CD4-positive, alpha-beta T cell treated with Interleukin-6 at 100 ng/mL for 8 hours (primary cell): ENCODE measurements around the gene CNKSR3.

Experiments
- DNase-seq: peaks from one replicate; pipeline ENCODE4 v3.0.0-alpha.2; 2020; ENCODE audit warnings: mixed read lengths, low spot score

Gene CNKSR3

DNA sequence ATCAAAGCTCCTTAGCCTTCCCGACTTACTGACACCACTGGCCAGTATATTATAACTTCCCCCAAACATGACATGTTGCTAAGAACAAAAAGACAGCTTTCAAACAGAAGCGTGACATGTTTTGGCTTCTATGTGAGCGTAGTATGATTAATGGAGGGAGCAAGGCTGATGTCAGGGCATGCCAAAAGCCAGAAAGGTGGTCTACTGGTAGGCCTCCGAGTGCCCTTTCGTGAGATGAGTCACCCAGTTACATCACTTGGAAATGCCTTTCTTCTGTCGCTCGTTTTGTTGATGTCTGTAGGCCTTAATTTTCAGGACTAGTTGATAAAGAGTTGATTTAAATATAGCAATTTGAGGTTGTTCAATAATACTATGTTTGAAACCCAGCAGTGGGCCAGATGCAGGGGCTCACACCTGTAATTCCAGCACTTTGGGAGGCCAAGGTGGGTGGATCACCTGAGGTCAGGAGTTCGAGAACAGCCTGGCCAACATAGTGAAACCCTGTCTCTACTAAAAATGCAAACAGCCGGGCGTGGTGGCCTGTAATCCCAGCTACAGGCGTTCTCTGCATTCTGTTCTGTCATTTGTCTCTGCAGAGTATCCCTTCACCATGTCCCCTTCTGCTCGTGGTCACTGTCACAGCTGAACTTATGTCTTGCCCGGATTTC, 53.3 kb downstream of the CNKSR3 start:
- no peak for DNase-seq

DNA sequence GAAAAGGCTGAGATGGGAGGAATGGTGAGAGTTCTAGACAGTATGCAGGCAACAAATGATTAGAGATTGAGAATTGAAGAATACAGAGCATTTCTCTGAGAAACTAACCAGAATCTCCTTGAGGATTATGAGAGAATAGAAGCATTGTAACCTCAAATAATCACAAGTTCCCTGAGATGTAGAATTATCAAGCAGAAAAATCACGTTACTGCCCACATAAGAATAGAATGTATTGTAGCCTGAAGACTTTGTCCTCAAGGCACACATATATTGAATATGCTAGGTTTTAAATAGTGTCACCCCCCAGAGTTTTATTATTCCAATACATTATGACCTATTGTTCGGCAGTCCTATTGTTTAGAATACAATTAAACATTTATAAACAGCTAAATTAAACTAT, 57.2 kb downstream of the CNKSR3 start:
- no peak for DNase-seq

DNA sequence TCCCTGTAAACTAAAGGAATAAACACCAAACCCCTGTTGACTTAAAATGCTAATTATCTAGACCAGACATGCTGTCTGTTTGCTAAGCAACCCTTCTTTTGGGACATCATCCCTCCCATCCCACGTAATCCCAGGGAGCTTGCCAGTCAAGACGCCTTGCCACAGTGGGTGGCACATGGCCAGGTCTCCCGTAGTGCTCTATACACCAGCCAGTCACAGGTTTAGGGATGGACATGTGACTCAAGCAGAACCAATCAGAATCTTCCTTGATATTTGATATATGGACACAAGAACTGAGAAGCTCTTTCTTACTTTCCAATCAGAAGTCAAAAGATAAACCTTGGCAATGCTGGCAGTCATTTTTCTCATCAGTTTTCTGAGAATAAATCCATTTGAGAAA, 60.0 kb downstream of the CNKSR3 start:
- DNase-seq, result no peak

DNA sequence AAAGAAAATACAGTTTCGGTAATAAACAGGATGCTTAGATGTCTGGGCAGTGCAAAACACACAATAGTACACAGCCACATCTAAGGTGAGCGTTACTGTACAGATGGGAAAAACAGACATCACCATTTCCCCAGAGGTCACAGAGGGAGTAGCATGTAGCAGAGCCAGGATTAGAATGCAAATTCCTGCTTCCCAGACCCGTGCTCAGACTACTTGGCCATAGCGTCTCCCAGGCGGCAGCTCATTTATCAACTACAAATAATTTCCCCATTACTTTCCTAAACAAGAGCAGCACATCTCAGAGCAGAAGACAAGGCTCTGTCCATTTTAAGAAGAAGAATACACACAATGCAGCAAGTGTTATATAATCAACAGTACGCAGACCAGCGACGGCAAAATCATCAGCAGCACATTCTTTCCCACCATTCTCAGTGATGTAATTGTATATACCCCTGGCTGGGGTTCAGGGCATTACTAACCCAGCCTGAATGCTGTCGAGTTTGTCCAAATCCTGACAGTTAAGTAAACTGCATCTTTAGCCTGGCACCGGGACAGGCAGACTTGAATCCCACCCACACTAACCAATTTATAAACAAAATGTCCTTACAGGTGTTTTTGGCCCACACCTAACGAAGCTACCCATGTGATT, 61.9 kb downstream of the CNKSR3 start:
- DNase-seq, result no peak

DNA sequence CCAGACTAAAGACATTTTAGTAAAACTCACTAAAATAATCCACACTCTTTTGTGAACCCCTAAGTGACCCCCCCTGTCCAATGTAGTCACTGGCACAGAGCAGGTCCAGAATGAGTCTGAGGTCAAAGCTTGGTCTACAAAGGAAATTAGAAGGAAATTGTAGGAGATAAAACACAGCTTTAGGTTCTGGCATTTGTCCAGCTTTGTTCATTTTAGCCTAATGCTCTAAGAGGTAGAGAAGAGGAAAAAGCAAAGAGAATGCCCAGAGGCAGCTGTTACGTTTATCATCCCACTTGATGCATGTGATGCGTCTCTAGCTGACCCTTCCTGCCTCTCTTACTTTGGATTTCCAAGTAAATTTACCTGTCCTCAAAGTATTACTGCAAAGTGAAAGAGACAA, 62.5 kb downstream of the CNKSR3 start:
- no peak for DNase-seq

DNA sequence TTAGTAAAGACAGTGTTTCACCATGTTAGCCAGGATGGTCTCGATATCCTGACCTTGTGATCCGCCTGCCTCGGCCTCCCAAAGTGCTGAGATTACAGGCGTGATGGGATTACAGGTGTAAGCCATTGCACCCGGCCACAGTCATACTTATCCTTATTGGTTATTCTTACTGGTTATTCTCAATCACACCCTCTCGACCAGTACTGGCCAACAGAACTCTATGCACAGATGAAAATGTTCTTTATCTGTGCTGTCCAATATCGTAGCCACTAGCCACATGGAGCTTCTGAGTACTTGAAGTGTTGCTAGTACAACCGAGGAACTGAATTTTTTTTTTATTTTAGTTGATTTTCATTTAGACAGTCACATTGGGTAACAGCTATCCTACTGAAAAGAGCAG, 63.5 kb downstream of the CNKSR3 start:
- DNase-seq, result no peak

DNA sequence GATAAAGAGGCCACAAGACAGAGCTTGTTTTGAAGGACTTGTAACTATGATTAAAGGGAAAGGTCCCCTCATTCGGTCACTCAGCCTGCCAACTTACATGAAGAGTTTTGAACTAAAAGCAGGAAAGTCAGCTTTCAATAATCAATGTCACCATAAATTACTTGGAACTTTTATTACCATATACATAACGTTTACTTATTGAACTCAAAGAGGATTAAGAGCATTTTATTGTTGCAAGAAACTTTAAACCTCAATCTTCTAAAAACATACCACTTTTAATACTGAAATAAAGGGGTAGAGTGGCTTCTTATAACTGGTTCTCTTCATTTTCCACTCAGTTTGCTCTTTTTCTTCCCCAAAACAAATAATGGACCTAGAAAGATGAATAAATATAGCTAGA, 65.1 kb downstream of the CNKSR3 start:
- no peak for DNase-seq

DNA sequence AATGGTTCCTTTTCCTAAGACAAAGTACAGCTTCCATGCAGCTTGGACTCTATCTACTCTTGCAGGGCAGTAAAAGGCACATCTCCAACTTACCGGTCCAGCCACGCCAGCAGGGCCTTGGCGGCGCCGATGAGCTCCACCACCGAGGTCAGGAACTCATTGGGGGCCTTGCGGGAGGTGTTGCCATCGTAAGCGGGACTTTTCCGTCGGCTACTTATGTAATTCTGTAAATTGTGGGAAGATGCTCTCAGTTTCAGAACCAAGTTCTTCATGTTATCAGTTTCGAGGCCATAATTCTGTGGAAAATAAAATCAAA, 68.5 kb downstream of the CNKSR3 start:
- DNase-seq, result no peak

DNA sequence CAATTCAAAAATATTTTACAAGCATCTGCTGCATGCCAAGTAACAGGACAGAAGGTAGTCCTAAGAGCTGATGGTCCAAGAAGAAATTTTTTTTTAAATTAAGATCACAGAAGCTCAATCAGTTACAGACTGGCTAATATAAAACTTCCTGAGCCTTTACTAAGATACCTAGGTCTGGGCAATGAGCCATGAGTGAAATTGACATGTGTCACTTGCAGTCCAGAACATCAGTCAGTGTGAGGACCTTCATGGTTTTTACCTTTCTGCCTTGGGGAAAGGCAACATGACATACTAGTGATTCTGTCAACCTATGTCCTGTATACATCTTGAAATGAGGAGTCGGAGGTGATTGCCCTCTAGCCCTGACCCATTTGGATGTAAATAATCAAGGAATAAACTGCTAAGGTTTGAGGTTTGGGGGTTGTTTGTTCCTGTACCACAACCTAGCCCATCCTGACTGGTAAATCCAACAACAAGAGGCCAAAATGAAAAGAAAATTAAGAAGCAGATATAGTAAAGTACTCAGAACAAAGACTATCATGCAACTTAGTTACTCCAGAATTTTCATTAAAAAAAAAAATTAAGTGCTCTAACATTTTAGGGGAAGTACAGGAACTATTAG, 70.0 kb downstream of the CNKSR3 start:
- no peak for DNase-seq

DNA sequence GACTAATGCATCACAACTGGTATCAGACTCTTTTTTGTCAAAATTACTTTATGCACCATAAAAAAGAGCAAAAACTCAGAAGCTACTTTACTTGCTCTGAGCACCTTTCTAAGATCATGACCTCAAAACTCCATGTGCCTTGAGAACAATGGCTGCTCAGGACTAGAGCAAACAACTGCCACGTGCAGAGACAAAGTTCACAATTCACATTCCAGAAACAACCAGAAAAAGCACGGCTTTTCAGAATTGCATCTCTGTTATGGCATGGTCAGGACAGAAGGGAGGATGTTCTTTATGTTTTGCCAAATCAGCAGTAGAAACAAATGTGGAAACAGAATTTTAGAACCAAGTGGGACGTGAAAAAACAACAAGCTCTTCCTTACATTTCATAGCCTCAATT, 70.5 kb downstream of the CNKSR3 start:
- no peak for DNase-seq

DNA sequence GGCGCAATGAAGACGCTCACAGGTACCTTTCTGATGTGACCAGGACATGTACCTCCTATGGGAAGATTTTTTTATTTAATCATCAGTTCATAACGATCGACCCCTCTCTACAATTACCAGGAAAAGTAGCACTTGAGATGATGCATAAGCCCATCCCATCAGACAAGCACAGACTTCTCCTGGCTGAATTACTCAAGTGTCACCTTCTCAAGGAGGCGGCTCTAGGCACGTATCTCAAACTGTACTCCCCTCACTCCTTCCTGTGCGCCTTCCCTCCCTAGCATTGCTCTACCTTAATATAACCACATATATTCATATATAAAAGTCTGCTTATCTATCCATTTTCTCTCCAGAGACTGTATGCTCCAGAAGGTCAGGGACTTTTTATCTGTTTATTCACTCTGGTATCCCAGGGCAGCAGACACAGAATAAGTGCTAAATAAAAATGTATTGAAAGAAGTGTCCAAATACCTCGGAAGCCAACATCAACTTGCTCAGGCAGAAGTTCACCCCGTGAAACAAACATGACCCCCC, 71.5 kb downstream of the CNKSR3 start:
- DNase-seq, result no peak

DNA sequence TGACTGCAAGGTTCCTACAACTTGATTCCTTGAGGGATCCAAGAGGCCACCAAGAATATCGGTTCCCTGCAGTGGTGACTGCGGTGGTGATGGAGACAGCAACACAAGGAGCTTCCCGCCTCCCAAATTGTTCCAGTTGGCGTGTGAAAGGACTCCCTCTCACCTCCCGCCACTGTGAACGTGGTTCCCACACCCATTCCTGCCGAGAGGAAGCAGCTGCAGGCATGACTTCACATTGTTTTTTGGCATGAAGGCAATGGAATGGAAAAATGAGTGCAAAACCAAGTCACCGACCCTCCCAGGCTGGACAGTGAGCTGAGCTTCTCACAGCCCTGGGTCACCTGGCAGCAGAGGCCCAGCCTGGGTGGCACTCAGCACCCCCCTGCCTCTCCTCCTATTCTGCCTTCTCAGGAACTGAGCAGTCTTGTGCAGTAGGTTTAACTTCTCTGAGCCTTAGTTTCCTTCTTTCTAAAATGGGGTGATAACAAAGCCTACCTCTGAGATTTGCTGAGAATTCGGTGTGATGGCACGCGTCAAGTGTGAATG, 75.0 kb downstream of the CNKSR3 start:
- DNase-seq, result no peak

DNA sequence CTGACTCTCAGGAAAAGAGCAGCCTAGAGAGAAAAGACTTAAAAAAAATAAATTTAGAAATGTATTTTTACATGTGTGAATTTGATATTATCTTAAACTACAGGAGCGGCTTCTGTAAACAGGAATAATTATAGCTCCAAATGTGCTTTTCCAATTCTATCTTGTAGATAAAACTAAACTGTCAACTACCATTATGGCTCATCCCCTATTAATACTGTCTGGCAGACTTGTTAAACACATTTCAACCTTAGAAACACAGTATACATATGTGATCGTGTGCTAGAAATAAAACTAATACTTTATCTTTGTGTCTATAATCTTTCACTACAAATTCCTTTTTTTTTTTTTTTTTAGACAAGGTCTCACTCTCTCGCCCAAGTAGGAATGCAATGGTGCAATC, 75.8 kb downstream of the CNKSR3 start:
- no peak for DNase-seq

DNA sequence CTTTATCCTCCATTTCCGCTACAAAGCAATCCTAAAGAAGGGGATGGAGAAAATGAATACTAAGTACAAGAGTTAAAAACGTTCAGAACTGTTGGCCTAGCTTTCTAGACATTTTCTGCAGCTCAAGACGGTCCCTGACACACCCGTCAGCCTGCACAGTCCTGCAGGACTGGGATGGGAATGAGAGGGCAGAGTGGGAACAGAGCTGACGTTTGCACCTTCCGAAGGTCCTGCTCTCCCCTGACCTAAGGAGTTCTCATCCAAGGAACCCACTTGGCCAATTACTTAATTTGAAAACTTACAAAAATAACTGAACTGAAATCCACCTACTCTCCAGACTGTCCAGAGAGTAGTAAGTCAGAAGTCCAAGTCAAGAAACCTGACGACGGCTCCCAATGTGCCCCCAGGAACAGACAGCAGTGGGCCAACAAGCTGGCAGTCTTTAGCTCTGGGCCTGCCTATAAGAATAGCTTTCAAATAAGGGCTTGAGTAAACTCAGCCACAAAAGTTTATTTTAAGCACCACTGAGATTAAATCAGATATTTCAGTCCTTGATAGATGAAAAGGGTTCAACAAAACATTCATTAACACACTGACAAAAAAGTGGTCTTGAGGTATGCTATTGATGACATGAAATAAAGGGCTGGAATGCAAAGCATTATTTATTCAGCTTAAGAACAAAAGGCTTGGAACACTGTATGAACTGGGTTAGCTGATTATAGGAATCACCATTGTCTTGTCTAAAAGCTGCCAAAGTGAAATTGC, 76.8 kb downstream of the CNKSR3 start:
- DNase-seq, result no peak

DNA sequence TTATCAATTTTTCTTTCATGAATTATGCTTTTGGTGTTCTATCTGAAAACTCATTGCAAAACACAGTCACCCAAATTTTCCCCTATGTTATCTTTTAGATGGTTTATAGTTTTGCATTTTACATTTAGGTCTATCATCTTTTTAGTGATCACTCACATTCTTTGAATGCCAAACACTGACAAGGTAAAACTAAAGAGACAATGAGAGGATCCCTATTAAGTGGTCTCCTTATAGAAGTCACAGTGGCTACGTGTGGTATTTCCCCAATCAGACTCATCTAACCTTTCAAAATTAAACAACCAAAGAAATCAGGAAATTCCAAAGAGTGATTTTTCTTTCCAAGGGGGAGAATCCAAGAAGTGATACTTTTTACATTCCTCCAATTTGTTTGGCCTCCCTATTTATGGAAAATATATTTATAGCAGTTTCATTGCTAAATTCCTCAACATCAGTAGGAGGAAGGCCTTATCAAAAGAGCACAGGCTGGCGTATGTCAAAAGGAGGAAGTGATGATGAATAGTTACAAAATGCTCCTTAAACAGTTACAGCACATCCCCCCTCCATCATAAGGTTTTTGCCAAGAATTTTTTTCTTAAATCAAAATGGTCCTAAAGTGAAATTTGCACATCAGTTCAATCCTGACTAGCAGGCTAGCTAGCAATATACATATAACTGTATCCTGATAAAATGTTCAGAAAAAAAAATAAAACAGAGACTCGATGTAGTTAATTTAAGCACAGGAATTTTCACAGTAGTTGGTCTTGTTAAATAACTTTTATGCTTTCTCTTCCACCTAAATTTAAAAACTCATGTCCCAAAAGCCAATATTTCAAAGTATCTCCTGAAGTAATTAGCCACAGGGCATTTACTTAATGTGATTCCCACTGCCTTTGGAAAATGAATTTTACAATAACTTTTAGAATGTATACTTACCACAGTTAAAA, 77.7 kb downstream of the CNKSR3 start:
- no peak for DNase-seq

DNA sequence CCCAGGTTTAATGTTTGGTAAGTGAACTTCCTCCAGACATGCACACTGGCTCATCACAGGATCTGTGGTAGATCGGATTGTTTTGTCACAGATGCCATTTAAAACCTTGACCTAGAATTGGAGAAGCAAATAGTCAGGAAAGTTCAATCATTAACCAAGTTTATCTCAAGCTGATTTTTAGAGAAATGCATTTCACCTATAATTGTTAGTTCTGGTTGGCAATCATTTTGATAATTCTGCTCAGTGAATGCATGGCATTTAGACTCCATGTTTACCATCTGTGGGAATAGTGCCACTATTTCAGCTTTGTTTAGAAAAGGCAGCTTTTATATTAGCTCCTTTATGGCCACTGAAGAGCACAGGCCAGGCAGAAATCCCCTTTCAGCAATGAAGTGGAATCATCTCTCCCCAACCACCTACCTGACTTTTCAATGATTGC, 80.0 kb downstream of the CNKSR3 start:
- no peak for DNase-seq

DNA sequence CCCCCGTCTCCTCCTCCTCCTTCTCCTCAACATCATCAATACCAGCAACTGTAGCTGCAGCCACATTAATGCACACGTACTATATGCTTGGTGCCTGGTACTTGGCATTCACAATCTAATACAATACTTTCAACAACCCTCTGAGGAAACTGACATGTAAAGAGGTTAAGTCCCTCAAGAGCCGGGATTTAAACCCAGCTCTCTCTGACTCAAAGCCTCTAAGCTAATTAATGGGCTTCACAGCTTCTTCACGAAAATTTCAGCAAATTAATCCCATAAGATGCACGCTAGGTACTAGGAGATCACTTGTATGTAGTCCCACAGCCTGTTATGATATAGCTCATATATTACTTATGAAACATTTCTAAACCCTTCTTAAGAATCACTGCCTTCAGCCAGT, 80.8 kb downstream of the CNKSR3 start:
- no peak for DNase-seq

DNA sequence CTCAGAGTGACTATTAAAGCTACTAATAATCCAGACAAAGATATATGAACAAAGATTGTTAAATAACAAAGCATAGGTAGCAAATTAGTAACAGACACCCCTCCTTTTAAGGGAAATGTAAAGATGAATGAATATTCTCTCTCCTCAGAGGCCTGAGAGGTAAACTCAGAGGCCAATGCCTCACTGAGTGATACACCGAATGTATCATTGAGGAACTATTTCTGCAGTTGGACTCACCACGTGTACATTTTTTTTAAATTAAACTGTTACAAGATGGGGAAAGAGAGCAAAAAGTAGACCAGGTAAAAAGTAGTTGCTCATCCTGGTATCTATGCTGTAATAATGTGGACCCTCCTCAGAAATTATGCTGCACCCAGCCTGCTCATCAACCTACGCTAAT, 81.6 kb downstream of the CNKSR3 start:
- no peak for DNase-seq

DNA sequence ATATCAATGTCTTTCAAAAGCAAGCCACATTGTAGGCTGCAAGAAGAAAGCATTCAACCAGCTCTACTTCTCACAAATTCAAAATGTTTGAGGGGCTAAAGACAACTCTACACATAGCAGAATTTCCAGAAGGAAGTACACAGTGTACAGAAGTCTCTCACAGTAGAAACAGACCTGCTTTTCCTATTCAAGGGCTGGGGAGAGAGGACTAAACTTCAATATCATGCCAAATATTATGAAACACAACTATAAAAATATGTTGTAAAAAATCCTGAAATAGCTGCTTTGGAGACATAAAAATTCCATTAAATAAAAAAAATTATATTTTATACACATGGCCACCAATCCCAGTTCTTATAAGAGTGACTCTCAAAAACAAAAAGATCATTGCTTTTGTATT, 83.0 kb downstream of the CNKSR3 start:
- no peak for DNase-seq

DNA sequence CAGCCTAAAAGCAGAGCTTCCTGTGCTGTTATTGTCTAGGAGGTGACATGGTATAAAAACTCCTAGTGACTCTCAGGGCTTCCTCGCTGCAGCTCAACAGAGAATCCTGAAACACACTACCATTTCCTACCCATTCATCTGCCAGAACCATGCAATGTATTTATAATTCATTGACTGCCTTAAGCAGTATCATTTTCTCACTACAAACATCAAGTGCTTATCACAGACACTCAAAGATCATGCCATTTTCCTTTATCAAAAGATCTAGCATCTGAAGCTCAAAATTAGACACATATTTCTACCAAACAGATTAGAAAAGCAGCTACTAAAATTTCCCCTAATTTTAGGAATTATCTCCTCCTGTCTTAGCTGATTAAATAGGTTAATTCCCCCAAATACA, 83.5 kb downstream of the CNKSR3 start:
- no peak for DNase-seq

DNA sequence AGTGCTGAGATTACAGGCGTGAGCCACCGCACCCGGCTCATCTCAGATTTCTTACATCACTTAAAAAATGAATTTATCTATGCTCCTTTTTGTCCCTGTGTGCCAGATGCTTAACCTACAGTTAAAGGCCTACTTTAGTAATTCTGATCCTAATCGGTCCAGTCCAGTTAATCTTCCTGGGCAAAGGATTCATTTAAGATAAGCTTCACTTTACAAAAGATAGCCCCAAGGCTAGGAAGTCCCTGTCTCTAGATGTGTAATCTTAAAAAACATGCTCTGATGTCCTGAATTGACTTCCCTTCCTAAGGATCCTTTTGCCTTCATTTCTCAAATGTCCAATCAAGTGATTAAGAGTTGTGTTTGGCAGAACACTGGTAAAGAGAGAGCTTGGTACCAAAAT, 85.5 kb downstream of the CNKSR3 start:
- DNase-seq, result no peak
